Upper lobe of left lung (tissue), 6 donors: ENCODE measurements around the gene CPVL. TPM values are rescaled to one million over a fixed set of nuclear protein-coding genes. Genes with fewer than 3 reads are reported as not detected.

Experiments
- ATAC-seq, 2 donors: fragments of 200-7000 bp; cut with Tn5 transposase; one replicate each; pipeline ENCODE4 v1.9.1; 2022; ENCODE audit warnings: mild to moderate bottlenecking in 2 of 2, moderate library complexity in 2 of 2; ENCODE audit not compliant: low FRiP score in 2 of 2
- DNase-seq, 2 donors: peaks; one replicate each; pipeline ENCODE4 v3.0.0-alpha.2; 2019 to 2020
- H3K27ac ChIP-seq, 4 donors: fragments of 200-600 bp; sonication (generic); one replicate each; pipeline ENCODE4 v1.5.1; 2016 to 2019
- H3K27me3 ChIP-seq, 4 donors: fragments of 200-600 bp; sonication (generic); one replicate each; pipeline ENCODE4 v1.5.1; 2017 to 2019
- H3K36me3 ChIP-seq, 4 donors: fragments of 200-600 bp; sonication (generic); one replicate each; pipeline ENCODE4 v1.5.1; 2016 to 2019
- H3K4me1 ChIP-seq, 4 donors: fragments of 200-600 bp; sonication (generic); one replicate each; pipeline ENCODE4 v1.5.1; 2018 to 2019
- H3K4me3 ChIP-seq, 4 donors: fragments of 200-600 bp; sonication (generic); one replicate each; pipeline ENCODE4 v1.5.1; 2017 to 2019; ENCODE audit warnings: mild to moderate bottlenecking in 2 of 4, moderate library complexity in 1 of 4
- H3K9me3 ChIP-seq, 4 donors: fragments of 200-600 bp; sonication (generic); one replicate each; pipeline ENCODE4 v1.5.1; 2018 to 2019
- CTCF ChIP-seq, 6 experiments: fragments of 450-650 bp in 4 of 6; fragments of 200-600 bp in 2 of 6; sonication (generic) in 2 of 6; IDR thresholded peaks; one replicate each; pipeline ENCODE4 v1.5.1; 2016 to 2019; ENCODE audit warnings: antibody characterized with exemption in 6 of 6
- EP300 ChIP-seq, 4 donors: sonication (generic); formaldehyde crosslinking; IDR thresholded peaks; one replicate each; pipeline ENCODE4 v1.5.1; 2017; ENCODE audit warnings: antibody characterized with exemption in 4 of 4, control low read depth in 2 of 4
- POLR2A ChIP-seq, 4 donors: fragments of 450-650 bp; IDR thresholded peaks; one replicate each; pipeline ENCODE4 v1.5.1; 2016 to 2017; ENCODE audit warnings: antibody characterized with exemption in 4 of 4, mild to moderate bottlenecking in 2 of 4
- POLR2AphosphoS5 ChIP-seq, 2 donors: sonication (generic); formaldehyde crosslinking; IDR thresholded peaks; one replicate each; pipeline ENCODE4 v1.5.1; 2017; ENCODE audit warnings: antibody characterized with exemption in 2 of 2
- WGBS, 2 donors: methylation state at CpG; one replicate each; pipeline ENCODE4 v1.1.5; 2017 to 2018; 5-methylcytosine and 5-hydroxymethylcytosine counted together
- total RNA-seq, 6 donors: library from RNA; depleted of rRNA in 4 of 6; stranded (reverse); fragments of >200 nt in 4 of 6; gene quantifications; one replicate each; pipeline versions ENCODE4 v1.1.0 to v1.2.1, GENCODE V29; 2016 to 2021
- donor health status: DM: no; HTN: no; CAD: no; lungs with moderate emphysema.
- donor health status: DM: no; HTN: yes; CAD: no; lungs with severe emphysema.

Gene CPVL
- total RNA-seq, 6 donors from 2014 or later = 4.6 to 47.4 (median 23.2) TPM

DNA sequence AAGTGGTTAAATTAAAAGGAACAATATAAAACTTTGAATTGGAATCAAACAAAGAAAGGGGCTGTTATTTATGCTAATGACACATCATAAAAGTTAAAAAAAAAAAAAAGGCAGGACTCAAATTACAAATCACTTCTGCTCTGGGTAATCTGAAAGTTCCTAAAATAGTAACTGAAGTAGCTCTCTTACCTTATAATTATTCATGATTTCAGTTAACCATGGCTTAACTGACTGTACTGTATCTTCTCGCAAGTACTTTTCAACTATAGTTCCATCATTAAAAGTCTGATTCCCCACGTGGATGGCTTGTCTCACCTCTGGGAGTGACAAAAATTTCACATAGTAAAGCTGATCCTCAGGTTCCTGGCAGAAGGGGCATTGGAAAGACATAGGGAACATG lies 82.5 kb downstream of the CPVL start:
- H3K27ac ChIP-seq = no peak overlapping the region
- ATAC-seq = no peak
- 81 to 86% methylated on average over 2 of the region's 2 CpGs for WGBS, 2 donors
- H3K36me3 ChIP-seq = no peaks in the 10 kb centered on the region
- H3K9me3 ChIP-seq = no peaks in the 10 kb centered on the region
- TF ChIP-seq CTCF (IDR thresholded peaks at IDR 0.05) = no peak
- no peak for TF ChIP-seq POLR2A (IDR thresholded peaks at IDR 0.05)
- no peak for TF ChIP-seq EP300 (IDR thresholded peaks at IDR 0.05)
- TF ChIP-seq POLR2AphosphoS5 (IDR thresholded peaks at IDR 0.05) = no peak
- no peaks in the 10 kb centered on the region for H3K4me1 ChIP-seq
- no peaks in the 10 kb centered on the region for H3K27me3 ChIP-seq
- no peak for DNase-seq
- no peak overlapping the region for H3K4me3 ChIP-seq

DNA sequence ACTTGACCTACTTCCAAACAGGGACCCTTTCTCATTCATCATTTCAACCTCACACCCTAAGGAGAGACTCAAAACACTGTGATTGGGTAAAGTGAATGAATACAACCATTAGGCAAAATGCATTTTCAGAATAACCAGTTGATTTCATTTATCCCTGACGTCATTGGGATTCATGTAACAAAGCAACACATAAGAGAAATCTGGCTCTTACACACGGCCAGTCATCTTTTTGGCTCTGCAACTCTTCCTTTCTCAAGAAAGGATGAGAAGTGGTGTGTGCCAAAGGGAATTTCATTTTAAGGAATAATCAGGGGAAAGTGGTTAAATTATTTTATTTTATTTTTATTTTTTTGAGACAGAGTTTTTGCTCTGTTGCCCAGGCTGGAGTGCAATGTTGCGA lies 83.1 kb downstream of the CPVL start:
- no peak for TF ChIP-seq POLR2AphosphoS5 (IDR thresholded peaks at IDR 0.05)
- TF ChIP-seq CTCF (IDR thresholded peaks at IDR 0.05) = no peak
- TF ChIP-seq EP300 (IDR thresholded peaks at IDR 0.05) = no peak
- TF ChIP-seq POLR2A (IDR thresholded peaks at IDR 0.05) = no peak
- Histone ChIP-seq H3K4me3 (no peak overlapping the region), H3K27ac (no peak overlapping the region), H3K4me1 (no peaks in the 10 kb centered on the region), H3K9me3 (no peaks in the 10 kb centered on the region), H3K27me3 (no peaks in the 10 kb centered on the region), H3K36me3 (no peaks in the 10 kb centered on the region)
- WGBS, 2 donors = 85 to 89% methylated on average over 3 of the region's 3 CpGs
- DNase-seq = no peak
- ATAC-seq = peak in 1 of 2 donors; percentile 46

DNA sequence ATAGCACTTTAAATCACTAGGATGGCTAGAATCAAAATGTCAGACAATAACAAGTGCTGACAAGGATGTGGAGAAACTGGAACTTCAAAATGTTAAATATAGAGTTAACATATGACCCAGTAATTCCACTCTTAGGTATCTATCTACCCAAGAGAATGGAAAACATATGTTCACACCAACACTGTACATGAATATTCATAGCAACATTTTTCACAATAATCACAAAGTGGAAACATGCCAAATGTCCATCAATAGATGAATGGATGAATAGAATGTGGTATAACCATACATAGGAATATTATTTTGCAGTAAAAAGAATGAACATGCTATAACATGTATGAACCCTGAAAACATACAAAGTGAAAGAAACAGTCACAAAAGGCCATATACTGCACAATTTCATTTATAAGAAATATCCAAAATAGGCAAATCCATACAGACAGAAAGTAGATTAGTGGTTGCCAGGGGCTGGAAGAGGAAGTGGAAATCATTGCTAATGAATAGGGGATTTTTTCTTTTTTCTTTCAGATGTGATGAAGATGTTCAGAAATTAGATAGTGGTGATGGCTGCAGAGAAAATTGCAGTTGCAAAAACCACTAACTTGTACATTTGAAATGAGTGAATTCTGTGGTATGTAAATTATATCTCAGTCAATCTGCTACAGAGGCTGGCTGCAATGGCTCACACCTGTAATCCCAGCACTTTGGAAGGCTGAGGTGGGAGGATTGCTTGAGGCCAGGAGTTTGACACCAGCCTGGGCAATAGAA lies 93.0 kb downstream of the CPVL start:
- H3K36me3 ChIP-seq = no peaks in the 10 kb centered on the region
- H3K9me3 ChIP-seq = no peaks in the 10 kb centered on the region
- no peak for DNase-seq
- no peaks in the 10 kb centered on the region for H3K4me1 ChIP-seq
- no peak for TF ChIP-seq CTCF (IDR thresholded peaks at IDR 0.05)
- no peak for TF ChIP-seq POLR2A (IDR thresholded peaks at IDR 0.05)
- no peak for TF ChIP-seq EP300 (IDR thresholded peaks at IDR 0.05)
- TF ChIP-seq POLR2AphosphoS5 (IDR thresholded peaks at IDR 0.05) = no peak
- H3K4me3 ChIP-seq = no peak overlapping the region
- ATAC-seq = no peak
- H3K27ac ChIP-seq = no peak overlapping the region
- H3K27me3 ChIP-seq = no peaks in the 10 kb centered on the region

- no peak for ATAC-seq
- 90 to 94% methylated on average over 2 of the region's 2 CpGs for WGBS, 2 donors
- DNase-seq = no peak
These were observed 99.4 kb downstream of the CPVL start for GRCh38 chr7:29046978-29047377.

More at GRCh38 chr7:29046978-29047377, 99.4 kb downstream of the CPVL start:
- no peak for TF ChIP-seq POLR2A (IDR thresholded peaks at IDR 0.05)
- TF ChIP-seq CTCF (IDR thresholded peaks at IDR 0.05) = no peak
- Histone ChIP-seq H3K4me3 (no peak overlapping the region), H3K9me3 (no peaks in the 10 kb centered on the region), H3K27me3 (no peaks in the 10 kb centered on the region), H3K36me3 (no peaks in the 10 kb centered on the region), H3K4me1 (no peaks in the 10 kb centered on the region), H3K27ac (no peak overlapping the region)
